H1 (cell line): ENCODE data around the gene LRRC4C.

Experiments
- GABPA ChIP-seq: IDR thresholded peaks from 2 replicates; pipeline ENCODE4 v1.6.1; 2011; ENCODE audit warnings: mild to moderate bottlenecking, low read length, moderate library complexity, borderline replicate concordance; ENCODE audit not compliant: insufficient read depth
- JUN ChIP-seq: IDR thresholded peaks from 2 replicates; pipeline ENCODE4 v1.6.1; 2011; ENCODE audit warnings: low read depth, mild to moderate bottlenecking, improper control_type of control experiment, low read length
- KDM1A ChIP-seq: fragments of 200-600, 300-600 bp; sonication (generic); IDR thresholded peaks from 2 replicates; pipeline ENCODE4 v1.7.1; 2016; ENCODE audit warnings: mild to moderate bottlenecking, low read length, borderline replicate concordance
- NRF1 ChIP-seq: IDR thresholded peaks from 2 replicates; pipeline ENCODE4 v1.6.1; 2011; ENCODE audit warnings: mild to moderate bottlenecking, low read depth, low read length, improper control_type of control experiment
- POLR2A ChIP-seq, 2 experiments: IDR thresholded peaks; 1 replicate in 1 of 2; 2 replicates in 1 of 2; pipeline ENCODE4 v1.6.1; 2011; ENCODE audit warnings: low read depth in 2 of 2, low read length in 2 of 2, mild to moderate bottlenecking in 2 of 2; ENCODE audit errors: control extremely low read depth in 1 of 2
- POLR2AphosphoS5 ChIP-seq: IDR thresholded peaks from 2 replicates; pipeline ENCODE4 v1.6.1; 2011; ENCODE audit warnings: low read depth, low read length
- SAP30 ChIP-seq: fragments of 300-600 bp; sonication (generic); IDR thresholded peaks from 2 replicates; pipeline ENCODE4 v1.7.1; 2012; ENCODE audit warnings: low read length, moderate library complexity, mild to moderate bottlenecking, inconsistent platforms; ENCODE audit not compliant: insufficient read depth, insufficient replicate concordance
- SP1 ChIP-seq: IDR thresholded peaks from 2 replicates; pipeline ENCODE4 v1.6.1; 2011; ENCODE audit warnings: low read depth, low read length
- TF ChIP-seq, protein P1 (sequence below), 3 experiments: IDR thresholded peaks; 1 replicate in 2 of 3; 2 replicates in 1 of 3; pipeline versions ENCODE4 v1.5.1 to v1.6.1; 2011; ENCODE audit warnings: low read length in 3 of 3, mild to moderate bottlenecking in 3 of 3, inconsistent platforms in 2 of 3, low read depth in 1 of 3, moderate library complexity in 1 of 3; ENCODE audit not compliant: insufficient read depth in 1 of 3; ENCODE audit errors: control extremely low read depth in 1 of 3

DNA sequence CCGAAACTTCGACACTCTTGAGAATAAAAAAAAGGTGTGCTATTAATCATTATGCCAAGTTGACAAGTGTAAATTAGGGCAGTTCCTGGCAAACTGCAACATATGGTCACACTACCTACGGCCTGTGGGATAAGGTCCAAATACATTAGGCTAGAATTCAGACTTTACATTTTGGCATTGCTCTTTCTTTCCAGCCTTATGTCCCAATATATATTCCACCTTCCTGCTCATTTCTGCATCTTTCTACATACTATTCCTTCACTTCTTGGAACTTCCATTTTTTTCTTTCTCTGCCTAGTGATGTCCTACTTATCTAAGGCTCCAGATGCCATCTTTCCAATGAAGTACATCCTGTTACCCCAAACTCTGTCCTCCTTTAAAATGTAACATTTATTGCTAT lies 577.2 kb downstream of the LRRC4C start:
- TF ChIP-seq POLR2A (IDR thresholded peaks at IDR 0.05; ENCODE audit: control extremely low read depth in 1 of 2, low read depth in 2 of 2, low read length in 2 of 2) (no peak), SP1 (no peak), POLR2AphosphoS5 (no peak), SAP30 (no peak), GABPA (no peak), KDM1A (no peak), JUN (no peak), NRF1 (no peak)
- TF ChIP-seq, protein P1, sequence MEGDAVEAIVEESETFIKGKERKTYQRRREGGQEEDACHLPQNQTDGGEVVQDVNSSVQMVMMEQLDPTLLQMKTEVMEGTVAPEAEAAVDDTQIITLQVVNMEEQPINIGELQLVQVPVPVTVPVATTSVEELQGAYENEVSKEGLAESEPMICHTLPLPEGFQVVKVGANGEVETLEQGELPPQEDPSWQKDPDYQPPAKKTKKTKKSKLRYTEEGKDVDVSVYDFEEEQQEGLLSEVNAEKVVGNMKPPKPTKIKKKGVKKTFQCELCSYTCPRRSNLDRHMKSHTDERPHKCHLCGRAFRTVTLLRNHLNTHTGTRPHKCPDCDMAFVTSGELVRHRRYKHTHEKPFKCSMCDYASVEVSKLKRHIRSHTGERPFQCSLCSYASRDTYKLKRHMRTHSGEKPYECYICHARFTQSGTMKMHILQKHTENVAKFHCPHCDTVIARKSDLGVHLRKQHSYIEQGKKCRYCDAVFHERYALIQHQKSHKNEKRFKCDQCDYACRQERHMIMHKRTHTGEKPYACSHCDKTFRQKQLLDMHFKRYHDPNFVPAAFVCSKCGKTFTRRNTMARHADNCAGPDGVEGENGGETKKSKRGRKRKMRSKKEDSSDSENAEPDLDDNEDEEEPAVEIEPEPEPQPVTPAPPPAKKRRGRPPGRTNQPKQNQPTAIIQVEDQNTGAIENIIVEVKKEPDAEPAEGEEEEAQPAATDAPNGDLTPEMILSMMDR (IDR thresholded peaks at IDR 0.05; ENCODE audit: control extremely low read depth in 1 of 3, insufficient read depth in 1 of 3, low read depth in 1 of 3, low read length in 3 of 3) = no peak
